GM19351 (cell line): ENCODE results near the gene CCL1.
"Not testable (repeated sequence)": the region's sequence is repeated elsewhere in the genome, so short reads cannot be mapped to it uniquely, and the experiment has no call there.

Experiments used
- ATAC-seq: cut with Tn5 transposase; IDR thresholded peaks from one replicate; pipeline ENCODE4 v1.9.1; 2021; ENCODE audit warnings: mild to moderate bottlenecking, moderate library complexity; ENCODE audit not compliant: unreplicated experiment

The CCL1 gene

DNA sequence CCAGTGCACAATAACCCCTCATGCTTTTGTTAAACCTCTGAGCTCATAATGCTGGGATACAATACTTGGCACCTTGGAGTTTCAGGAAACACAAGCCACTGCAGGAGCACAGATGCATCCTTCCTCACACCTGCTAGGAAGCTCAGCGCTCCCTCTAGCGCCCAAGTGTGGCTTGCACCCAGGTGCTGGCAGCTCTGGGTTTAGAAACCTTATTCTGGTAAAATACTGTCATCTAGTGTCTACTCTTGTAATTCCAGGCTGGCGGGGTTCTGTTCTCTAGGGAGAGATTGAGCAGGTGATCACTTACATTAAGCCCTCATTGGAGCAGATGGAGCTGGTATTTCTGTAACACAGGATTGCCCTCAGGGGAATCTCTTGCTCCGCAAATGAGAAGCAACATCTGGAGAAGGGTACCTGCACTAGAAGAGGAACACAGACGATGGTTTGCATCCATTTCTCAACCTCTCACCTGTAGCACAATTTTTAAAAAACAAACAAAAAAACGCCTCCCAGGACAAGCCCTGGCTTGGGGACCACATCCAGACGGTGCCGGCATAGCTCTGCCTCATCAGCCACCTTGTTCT is 1.5 kb downstream of the CCL1 start:
- ATAC-seq, result peak; percentile 63

DNA sequence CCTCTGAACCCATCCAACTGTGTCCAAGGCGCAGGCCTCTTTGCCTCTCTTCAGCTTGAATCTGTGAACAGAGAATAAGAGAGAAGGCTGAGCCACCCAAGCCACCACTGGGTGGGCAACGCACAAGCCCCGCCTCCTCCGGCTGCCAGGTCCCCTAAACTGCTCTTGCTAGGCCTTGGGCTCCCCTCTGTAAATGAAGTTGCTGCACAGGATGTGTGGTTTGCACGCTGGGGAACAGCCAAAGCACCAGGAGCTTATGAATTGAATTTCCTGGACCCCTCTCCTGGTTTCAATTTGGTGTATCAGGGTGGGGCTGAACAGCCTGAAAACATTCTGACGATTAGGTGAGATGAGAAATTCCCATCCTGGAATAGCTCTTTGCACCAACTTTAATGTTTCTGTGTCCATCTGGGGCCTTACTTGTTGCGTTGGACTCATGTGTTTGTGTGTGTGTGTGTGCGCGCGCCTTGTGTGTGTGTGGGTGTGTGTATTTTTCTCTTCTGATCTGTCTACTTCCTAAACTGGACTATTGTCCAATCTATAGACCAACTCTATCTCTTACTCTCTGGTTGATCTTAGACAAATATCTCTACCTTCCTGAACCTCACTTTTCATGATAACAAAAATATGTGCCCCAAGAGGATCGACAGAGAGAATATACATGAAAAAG is 2.3 kb downstream of the CCL1 start:
- no peak for ATAC-seq

GRCh38 chr17:34358631-34359030 is 4.4 kb downstream of the CCL1 start:
- ATAC-seq, result no peak

GRCh38 chr17:34357398-34357797 is 5.6 kb downstream of the CCL1 start:
- ATAC-seq, result no peak

DNA sequence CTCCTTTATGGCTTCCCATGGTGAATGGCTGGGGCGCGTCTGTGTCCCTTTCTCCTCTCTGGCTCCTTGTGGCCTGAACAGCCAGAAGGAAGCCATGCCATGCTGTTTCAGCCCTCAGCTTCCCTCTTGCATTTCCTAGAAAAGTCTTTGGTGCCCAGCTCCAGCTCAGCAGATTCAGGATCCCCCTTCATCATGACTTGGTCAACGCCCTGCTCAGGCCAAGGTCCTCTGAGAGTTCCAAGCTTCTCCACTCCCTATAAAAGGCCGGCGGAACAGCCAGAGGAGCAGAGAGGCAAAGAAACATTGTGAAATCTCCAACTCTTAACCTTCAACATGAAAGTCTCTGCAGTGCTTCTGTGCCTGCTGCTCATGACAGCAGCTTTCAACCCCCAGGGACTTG is 6.8 kb downstream of the CCL1 start, which contains the start of gene CCL13:
Gene CCL13, plus strand, starts transcription at position 287 of the 400 bp plus-strand sequence. Its CDS starts 47 bp downstream, at position 334.
- no peak for ATAC-seq

DNA sequence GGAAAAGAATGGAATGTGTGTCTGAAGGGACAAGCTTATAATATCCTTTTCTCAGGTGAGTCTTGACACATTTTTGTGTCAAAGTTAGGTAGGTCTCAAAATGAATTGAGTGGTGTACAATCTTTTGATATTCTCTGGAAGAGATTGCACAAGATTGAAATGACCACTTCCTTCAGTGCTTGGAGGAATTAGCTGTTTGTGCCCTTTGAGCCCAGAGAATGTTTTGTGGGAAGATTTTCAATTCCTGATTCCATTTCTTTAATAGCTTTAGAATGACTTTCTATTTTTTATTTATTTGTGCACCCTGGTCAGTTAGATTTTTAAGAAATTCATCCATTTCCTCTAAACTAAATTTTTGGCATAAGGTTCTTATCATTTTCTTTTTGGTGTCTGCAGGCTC is 8.4 kb downstream of the CCL1 start:
- ATAC-seq, result no peak

DNA sequence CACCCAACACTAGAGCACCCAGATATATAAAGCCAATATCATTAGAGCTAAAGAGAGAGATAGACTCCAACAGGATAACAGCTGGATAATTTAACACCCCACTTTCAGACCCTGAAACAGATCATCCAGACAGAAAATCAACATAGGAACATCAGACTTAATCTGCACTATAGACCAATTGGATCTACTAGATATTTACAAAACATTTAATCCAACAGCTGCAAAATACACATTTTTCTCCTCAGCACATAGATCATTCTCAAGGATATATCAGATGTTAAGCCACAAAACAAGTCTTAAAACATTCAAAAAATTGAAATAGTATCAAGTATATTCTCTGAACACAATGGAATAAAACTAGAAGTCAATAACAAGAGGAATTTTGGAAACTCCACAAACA is 10.8 kb downstream of the CCL1 start:
- ATAC-seq, result no peak

GRCh38 chr17:34351096-34351495 is 11.9 kb downstream of the CCL1 start:
- ATAC-seq, result no peak

GRCh38 chr17:34349751-34350150 is 13.3 kb downstream of the CCL1 start:
- ATAC-seq, result no peak

- no peak for ATAC-seq
These were observed 16.0 kb downstream of the CCL1 start for GRCh38 chr17:34347063-34347462.

DNA sequence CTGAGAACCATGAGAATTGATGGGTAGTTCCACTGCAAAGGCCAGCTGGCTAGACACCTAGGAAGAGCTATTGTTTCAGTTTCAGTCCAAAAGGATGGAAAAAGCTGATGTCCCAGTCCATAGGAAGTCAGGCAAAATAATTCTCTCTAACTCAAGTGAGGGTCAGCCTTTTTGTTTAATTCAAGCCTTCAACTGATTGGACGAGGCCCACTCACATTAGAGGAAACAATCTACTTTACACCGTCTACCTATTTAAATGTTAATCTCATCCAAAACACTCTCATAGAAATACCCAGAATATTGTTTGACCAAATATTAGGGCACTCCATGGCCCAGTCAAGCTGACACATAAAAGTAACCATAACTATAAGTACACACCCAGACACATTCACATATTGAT is 21.1 kb downstream of the CCL1 start:
- ATAC-seq, result no peak

GRCh38 chr17:34339138-34339770 is 23.8 kb downstream of the CCL1 start:
- no peak for ATAC-seq

GRCh38 chr17:34337701-34338100 is 25.3 kb downstream of the CCL1 start:
- ATAC-seq, result no peak

DNA sequence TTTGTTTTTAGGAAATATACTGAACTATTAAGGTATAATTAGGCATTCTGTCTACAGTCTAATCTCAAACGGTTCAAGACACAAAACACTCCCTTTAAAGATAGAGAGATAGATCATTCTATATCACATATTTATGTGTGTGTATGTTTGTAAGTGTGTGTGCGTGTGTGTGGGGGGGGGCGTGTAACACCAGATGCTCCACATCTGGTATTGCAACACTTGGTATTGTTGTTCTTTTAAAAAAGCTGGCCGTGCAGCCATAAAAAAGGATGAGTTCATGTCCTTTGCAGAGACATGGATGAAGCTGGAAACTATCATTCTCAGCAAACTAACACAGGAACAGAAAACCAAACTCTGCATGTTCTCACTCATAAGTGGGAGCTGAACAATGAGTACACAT is 35.5 kb downstream of the CCL1 start:
- not testable (repeated sequence) for ATAC-seq

DNA sequence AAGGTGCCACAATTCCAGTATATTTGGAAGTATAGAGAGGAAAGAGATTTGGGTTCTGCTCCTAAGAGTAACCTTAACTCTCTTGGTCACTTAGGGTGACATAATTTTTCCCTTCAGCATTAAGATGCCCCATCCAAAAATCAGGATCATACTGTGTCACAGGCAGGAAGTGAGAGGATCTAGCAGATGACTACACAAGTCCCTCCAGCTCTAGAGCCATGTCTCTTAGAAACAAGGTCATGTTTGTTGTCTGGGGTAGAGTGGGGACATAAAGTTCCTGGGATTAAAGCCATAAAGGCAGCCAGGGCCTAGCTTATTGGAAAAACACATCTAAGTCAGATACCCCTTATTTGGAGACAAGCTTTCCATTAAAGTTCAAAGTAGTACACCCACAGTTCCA is 41.1 kb downstream of the CCL1 start:
- ATAC-seq, result no peak

DNA sequence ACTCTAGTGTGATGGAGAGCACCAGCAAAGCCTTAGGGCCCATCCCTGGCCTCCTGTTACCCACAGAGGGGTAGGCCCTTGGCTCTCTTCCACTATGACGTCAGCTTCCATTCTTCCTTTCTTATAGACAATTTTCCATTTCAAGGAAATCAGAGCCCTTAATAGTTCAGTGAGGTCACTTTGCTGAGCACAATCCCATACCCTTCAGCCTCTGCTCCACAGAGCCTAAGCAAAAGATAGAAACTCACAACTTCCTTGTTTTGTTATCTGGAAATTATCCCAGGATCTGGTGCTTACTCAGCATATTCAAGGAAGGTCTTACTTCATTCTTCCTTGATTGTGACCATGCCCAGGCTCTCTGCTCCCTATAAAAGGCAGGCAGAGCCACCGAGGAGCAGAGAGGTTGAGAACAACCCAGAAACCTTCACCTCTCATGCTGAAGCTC is 44.0 kb downstream of the CCL1 start, which contains the start of gene CCL8:
Gene CCL8, plus strand, starts transcription at position 397 of the 445 bp plus-strand sequence. CDS start 67 bp downstream, outside the sequence.
- ATAC-seq, result no peak

- no peak for ATAC-seq
These were observed 44.6 kb downstream of the CCL1 start for GRCh38 chr17:34318474-34318873.

GRCh38 chr17:34314279-34314678 is 48.8 kb downstream of the CCL1 start:
- no peak for ATAC-seq

- ATAC-seq, result no peak
These were observed 49.9 kb downstream of the CCL1 start for GRCh38 chr17:34313164-34313563.

DNA sequence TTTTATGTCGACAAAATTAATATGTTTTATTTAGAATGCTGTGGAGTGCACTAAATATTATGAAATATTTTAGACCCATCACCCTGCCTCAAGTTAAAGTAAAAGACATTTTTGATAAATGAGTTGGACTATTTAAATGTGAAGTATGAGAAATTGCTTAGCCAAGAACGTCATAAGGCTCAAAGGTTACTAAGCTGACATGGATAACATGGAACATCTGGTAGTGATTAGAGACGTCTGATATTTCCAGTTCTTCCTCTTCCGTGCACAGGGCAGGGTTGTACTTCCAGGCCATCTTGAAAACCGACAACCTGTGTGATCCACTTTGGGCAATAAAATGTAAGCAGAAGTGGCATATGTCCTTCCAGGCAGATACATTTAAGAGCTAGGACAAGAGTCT is 51.0 kb downstream of the CCL1 start:
- ATAC-seq, result no peak

DNA sequence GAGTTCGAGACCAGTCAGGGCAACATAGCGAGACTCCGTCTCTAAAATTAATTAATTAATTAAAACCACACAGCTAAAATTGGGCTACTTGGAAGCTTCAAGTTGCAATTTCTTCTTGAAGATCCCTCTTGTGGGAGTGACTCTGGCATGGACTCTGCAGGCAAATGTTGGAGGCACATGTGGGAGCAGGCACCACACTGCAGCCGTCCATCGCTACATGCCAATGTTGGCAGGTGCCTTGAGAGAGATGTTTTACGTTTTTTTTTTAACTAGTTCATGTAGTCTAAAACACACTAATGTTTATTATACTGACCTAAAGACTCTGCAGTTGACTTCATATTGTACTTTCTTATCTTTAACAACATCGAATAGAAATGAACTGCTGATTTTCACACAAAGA is 51.7 kb downstream of the CCL1 start:
- no peak for ATAC-seq
